GM18951 (cell line): ENCODE data around the gene SLC34A3.
A peak's percentile ranks its signal among the peaks of the same experiment; 100 is the strongest.

Source experiments
- POLR2A ChIP-seq: IDR thresholded peaks from 4 replicates; pipeline ENCODE4 v1.6.1; 2011; ENCODE audit warnings: mild to moderate bottlenecking; ENCODE audit not compliant: insufficient read length, insufficient read depth; ENCODE audit errors: extremely low read depth
- in situ Hi-C: fragments of 300-500 bp; cut with MboI; formaldehyde crosslinking; loops from one replicate; pipeline ENCODE4 v1.12.0; 2022; ENCODE audit warnings: low sequenced_read_pairs, mixed read lengths, inconsistent platforms; ENCODE audit not compliant: unreplicated experiment

Gene SLC34A3

GRCh38 chr9:137273611-137274320 lies 43.1 kb downstream of the SLC34A3 start:
- no peak for TF ChIP-seq POLR2A
- in situ Hi-C loops, result no loop called here

GRCh38 chr9:137275203-137275587 lies 44.5 kb downstream of the SLC34A3 start:
- no peak for TF ChIP-seq POLR2A
- in situ Hi-C loops, result no loop called here

- in situ Hi-C loops, result no loop called here
- TF ChIP-seq POLR2A, result no peak
These were observed 45.1 kb downstream of the SLC34A3 start for GRCh38 chr9:137275588-137276472.

DNA sequence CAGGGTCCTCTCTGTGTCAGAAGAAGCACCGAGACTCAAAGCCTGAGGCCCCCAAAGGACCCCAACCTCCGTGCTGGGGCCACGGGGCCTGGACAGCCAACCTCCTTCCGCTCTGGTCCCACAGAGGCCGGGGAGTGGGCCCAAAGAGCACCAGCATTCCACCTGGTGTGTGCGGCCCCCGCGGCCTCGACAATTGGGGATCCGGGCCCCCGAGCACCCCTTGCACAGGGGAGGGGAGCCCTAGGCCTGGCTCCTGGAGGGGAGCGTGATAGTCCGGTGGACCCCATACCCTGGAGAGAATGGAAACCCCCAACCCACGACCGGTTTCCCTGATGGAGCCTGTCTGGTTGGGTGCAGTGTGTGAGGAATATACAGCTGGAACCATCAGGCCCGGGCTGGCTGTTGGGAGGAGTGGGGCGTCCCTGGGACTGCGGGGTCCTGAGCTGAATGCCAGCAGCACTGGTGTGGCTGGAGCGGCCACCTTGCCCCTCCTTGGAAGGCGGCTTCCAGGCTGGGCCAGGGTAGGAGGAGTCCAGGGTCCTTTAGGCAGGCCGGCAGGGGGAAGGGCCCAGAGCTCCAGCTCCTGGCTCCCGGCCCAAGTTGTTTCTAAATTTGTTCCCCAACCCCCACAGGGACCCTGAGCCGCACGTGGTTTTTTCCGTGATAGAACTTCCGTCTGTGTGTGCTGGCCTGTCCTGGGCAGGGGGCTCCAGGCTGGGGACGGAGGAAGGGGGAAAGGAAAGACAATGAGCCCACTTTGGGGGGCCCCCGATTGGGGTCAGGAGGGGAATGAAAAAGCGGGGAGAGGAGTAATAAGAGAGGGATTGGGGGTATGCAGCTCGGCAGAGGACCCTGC lies 46.0 kb downstream of the SLC34A3 start:
- TF ChIP-seq POLR2A, result no peak
- in situ Hi-C loops, result no loop called here

DNA sequence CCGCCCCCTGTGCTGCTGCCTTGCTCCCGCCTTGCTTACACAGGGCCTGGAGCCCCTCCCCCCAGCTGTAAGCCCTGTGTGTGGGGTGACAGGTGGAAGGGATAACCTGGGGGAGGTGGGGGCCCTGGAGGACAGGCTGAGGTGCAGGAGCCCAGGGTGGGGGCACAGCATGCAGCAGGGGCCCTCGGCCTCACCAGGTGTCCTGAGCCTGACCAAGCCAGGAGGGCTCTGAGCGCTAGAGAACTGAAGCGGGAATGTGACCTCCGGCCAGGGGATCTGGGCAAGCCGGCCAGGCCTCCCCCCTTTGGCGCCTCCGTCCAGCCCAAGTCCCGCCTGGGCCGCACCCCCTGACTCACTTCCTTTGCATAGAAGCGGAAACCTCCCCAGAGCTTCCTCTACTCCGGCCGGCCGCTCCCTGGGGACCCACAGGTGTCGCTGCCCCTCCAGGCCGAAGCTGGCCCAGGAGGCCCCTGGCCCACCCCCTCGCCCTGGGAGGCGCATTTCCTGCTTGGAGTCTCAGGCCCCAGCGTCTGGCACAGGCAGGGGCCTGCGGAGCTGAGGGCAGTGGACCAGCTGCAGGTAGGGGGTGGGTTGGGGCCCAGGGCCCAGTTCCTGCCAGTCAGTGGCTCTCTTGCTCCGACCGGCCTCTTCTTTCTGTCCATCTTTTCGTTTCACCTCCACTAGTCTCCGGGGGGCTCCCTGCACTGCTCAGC lies 46.8 kb downstream of the SLC34A3 start, which contains the start of gene TOR4A:
TSS of gene TOR4A (plus strand) at position 398 of the 713 bp plus-strand sequence. CDS start 964 bp downstream, outside the sequence.
- TF ChIP-seq POLR2A, result peak; percentile 73
- in situ Hi-C loops, result no loop called here

GRCh38 chr9:137278061-137278701 lies 47.5 kb downstream of the SLC34A3 start:
- TF ChIP-seq POLR2A, result no peak
- in situ Hi-C loops, result no loop called here

DNA sequence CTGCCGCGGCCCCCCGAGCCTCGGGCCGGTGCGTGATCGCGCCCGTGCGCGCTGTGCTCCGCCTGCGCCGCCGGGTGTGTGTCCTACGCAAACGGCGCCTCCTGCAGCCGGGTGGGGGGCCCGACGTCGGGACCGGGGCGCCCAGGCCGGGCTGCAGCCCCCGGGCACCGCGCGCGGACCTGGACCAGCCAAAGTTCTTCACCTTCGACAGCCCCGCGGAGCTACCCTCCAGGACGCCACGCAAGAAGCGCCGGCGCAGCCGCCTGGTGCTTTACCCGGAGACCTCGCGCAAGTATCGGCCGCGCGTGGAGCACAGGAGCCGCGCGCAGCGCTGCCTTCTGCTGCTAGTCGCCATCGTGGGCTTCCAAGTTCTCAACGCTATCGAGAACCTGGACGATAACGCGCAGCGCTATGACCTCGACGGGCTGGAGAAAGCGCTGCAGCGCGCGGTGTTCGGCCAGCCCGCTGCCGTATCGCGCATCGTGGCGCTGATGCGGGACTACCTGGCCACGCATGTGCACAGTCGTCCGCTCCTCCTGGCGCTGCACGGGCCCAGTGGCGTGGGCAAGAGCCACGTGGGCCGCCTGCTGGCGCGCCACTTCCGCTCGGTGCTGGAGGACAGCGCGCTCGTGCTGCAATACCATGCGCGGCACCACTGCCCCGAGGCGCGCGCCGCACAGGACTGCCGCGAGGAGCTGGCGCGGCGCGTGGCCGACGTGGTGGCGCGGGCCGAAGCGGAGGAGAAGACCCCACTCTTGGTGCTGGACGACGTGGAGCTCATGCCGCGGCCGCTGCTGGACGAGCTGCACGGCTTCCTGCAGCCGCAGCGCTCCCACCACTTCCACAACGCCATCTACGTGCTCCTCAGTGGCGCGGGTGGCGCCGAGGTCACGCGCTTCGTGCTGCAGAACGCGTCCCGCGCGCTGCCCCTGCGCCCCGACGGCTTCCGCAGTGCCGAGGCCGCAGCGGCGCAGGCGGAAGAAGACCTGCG lies 48.3 kb downstream of the SLC34A3 start:
- no peak for TF ChIP-seq POLR2A
- in situ Hi-C loops, result no loop called here

DNA sequence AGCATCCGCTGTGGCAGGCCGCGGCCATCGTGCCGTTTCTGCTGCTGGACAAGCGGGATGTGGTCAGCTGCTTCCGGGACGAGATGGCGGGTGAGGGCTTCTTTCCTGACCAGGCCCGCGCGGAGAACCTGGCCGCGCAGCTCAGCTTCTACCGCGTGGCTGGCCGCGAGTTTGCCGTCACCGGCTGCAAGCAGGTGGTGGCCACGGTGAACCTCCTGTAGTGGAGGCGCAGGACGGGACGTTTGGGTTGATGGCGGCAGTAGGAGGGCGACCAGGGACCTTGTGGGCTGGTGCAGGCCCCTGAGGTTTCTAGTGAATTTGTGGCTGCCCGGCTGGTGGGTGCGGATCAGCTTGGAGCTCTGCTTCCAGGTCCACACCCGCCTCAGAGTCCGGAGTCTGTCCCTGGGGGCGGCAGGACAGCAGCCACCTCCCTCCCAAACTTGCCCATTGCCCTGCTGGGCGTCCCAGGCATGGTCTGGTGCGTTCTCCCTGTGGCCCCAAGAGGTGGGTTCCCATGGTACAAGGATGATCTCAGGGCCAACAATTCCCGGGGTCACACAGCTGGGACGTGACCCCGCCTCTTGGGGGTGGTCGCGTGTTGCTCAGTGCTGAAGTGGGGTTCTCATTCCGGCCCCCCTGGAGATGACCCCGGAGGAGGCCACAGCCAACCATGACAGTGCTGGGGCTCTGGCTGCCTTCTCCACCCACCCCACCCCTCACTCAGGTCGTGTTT lies 49.2 kb downstream of the SLC34A3 start:
- no peak for TF ChIP-seq POLR2A
- in situ Hi-C loops, result no loop called here

DNA sequence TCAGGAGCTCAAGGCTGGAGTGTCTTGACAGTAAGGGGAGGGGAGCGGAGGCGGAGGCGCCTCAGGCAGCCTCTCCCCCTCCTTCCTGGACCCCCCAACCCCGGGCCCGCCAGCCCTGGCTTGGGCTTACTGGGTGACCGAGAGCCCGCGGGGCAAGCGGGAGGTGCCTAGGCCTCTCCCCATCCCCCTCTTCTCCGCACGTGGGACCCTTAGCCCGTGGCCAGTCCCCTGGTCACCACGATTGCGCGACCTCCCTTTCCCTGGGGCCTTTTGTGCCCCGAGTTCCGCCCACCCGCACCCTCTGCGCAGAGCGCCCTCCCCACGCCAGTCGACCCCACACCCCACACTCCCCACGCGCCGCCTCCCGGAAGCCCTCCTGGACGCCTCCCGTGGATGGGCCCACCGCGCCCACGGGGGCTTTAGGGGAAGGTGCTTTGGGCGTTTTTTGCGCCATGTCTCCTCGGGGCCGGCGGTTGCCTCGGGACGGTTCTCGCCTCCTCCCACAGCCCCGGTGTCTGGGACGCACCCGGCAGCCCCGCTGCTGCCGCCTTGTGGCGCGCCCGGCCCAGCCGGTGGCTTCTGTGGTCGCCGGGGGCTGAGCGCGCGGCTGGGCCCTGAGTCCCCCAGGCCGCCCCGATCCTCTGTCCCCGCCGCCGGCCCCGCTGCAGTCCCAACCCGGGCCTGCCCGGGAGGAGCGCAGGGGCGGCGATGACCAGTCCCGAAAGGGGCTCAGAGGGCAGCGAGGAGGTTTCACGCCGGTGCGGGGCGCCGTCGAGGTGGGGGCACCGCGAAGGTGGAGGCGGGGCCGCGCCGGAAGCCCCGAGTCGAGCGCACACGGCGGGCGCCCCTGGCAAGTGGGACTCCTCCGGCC lies 50.0 kb downstream of the SLC34A3 start:
- no peak for TF ChIP-seq POLR2A
- in situ Hi-C loops, result no loop called here
